NCI-H524 (cell line): Measurements from ENCODE around the gene KLHL22.

Experiments used
- DNase-seq, 2 experiments: peaks; one replicate each; lab custom pipeline; 2025; lab: John Stamatoyannopoulos, UW

Gene KLHL22

GRCh38 chr22:20433191-20433590 lies 62.4 kb downstream of the KLHL22 start:
- DNase-seq: no peak

DNA sequence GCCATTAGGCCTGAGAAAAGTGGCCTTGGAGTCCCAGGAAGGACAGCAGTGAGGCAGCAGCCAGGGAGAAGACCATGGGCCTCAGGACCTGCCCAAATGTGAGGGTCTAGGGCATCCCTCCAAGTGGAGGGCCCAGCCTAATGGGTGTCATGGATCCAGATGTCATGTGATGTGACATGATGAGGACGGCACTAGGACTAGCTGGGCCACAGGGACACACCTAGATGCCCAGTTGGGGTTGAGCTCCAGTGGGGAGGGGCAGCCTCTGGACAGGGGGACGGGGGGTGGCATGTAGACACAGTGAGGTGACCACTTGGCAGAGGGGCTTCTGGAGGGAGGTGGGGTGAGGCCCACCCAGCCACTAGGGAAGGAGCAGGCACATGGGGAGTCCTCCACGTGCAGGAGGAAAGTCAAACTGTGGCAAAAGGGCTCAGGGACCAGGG lies 63.3 kb downstream of the KLHL22 start:
- DNase-seq: no peak

DNA sequence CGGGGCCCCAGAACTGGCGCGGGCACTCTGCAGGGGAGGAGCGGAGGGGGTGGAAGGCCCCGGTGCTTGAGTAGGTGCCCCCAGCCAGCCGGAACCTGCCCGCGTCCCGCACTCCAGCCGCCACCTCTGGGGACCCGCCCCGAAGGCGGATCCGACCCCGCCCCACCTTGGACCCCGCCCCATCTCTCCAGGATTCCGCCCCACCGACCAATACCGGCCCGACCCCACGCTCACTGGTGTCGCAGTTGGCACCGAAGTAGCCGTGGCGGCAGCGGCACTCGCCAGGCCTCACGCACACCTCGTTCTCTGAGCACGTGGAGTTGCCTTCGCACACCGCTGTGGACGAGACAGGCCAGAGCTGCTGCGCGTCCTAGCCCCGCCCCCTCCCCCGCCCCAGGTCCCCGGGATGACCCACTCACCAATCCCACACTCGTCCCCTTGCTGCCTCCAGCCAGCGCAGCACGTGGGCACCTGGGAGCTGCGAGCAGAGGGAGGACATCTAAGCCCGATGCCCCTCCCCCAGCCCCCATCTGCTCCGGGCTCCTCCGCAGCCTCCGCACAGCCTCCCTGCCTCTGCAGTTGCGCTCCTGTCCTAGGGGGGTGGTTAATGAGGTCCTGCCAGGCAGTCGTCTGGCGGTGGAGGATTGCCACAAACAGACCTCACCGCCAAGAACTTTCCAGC lies 63.9 kb downstream of the KLHL22 start:
- DNase-seq: no peak

DNA sequence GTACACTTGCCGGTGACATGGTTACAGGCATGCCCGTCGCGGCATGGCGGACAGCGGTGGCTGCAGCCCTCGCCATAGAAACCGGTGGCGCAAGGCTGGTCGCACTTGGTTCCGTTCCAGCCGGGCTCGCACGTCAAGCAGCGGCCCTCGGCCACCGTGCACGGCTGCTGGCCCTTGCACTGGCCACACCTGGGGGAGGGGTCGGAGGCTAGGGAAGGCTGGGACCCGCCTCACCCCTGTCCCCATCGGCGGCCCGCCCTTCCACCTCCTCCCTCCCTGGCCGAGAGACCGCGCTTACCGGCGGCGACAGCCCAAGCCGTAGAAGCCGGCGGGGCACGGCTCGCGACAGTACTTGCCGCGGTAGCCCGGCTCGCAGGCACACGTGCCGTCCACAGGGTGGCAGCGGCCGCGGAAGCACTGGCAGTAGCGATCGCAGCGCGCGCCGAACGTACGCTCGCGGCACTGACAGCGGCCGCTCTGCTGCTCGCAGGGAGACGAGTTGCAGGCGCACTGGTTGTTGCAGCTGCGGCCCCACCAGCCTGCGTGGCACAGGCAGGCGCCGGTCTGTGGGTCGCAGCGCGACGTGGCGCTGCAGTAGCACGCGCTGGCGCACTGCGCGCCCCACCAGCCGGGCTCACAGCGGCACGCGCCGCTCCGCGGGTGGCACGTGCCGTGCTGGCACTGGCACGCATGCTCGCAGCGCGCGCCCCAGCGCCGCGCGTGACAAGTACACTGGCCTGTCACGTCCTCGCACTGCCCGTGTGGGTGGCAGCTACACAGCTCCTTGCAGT lies 64.7 kb downstream of the KLHL22 start:
- no peak for DNase-seq

- DNase-seq: no peak
Observed at GRCh38 chr22:20430101-20430719, 65.4 kb downstream of the KLHL22 start.

DNA sequence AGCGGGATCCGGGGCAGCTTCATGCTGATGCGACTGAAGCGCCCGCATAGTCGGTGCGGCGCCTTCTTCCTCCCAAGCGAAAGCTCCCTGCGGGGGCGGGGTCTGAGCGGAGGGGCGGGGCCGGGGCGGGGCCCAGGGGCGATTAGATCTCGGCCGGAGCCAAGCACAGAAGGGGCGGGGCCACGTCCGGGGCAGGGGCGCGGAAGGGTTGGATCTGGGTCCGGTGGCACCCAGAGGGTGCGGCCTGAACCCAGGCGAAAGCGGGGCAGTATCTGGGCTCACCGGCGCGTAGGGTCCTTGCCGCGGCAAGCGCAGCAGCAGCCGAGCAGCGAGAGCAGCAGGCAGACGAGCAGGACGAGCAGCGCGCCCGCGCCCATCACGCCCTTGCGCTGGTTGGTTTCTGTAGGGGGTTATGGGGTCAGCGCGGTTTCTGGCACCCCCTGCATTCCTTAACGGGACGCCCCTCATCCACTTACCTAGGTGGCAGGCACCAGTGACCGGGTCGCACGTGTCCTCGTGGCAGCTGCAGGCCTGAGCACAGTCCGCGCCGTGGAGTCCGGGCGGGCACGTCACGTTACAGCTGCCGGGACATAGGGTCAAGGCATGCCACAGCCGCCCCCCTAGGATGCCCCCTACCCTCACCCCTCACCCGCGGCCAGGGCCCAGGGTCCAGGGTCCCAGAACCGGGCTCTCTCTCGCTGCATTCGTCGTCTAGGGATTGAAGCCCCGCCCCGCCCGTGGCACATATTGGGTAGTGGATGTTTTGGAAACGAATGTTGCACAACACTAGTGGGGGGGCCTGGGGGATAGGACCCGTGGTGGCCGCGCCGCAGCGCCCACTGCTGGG lies 66.1 kb downstream of the KLHL22 start:
- DNase-seq: no peak

DNA sequence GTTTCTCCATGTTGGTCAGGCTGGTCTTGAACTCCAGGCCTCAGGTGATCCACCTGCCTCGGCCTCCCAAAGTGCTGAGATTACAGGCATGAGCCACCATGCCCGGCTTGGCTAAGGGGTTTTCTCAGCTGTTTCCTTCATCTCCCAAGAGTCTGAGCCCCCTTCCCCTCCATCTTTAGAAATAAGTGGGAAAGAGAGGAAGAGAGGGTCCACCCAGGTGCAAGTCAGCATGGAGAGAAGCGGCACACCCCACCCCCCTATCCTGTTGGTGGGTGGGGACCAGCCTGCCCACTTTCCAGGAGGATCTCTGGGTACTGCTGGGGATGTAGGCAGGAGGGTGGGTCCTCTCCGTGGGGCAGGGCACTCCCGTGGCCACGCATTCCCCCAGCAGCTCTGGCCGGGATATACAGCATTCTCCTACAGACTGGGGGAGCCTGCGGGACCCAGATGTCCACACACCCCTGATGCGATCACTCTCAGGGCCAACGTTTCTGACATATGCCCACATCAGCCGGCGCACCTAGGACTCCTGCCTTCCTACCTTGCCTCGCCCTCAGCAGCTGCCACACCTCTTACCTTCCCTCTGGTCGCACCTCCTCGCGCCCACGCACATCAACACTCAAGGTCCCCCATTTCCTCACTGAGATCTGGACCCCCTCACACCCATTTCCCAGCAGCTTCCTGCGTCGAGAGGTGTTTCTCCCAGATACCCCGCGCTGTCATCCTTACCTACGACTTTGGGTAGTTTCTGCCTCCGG lies 66.9 kb downstream of the KLHL22 start:
- DNase-seq: no peak

GRCh38 chr22:20427945-20428417 lies 67.6 kb downstream of the KLHL22 start:
- no peak for DNase-seq

DNA sequence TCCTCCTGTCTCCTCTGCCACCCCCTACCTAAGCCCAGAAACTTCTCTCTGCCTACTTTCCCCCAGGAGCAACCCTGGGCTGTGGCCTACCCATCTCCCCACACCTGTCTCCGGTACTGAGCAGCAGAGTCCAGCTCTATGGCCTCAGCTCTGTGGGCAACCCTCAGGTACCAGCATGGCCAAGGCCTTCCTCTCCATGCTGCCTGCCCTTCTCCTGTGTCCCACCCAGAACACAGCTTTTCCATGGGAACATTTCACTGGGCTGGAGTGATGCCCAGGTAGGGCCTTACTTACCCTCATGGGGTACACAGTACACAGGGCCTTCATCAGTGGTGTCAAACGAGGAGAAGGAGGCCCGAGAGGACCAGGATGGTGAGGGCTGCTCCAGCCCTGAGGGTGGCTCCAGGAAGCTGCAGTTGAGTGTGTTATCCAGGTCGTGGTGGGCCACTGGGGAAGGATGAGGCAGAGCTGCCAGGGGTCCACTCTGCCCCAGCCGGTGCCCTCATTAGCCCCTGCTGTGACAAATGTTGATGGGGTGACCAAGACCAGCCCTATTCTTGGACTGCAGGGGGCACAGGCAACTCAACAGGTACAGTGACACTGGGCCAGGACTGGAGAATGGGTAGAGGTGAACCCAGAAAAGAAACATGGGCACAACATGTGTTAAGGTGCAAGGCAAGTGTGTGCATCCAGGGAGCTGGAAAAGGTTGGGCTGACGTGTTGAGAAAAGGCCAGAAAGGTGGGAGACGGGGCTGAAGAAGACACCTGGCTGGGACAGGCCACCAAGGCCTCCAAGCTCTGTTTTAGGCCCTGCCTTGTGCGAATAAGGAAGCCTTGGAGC lies 68.3 kb downstream of the KLHL22 start:
- DNase-seq: no peak

- DNase-seq: no peak
Observed at GRCh38 chr22:20426259-20426615, 69.4 kb downstream of the KLHL22 start.

GRCh38 chr22:20425566-20426258 lies 69.9 kb downstream of the KLHL22 start:
- no peak for DNase-seq

- DNase-seq: no peak
Observed at GRCh38 chr22:20424932-20425565, 70.5 kb downstream of the KLHL22 start.

- no peak for DNase-seq
Observed at GRCh38 chr22:20424568-20424931, 71.0 kb downstream of the KLHL22 start.

DNA sequence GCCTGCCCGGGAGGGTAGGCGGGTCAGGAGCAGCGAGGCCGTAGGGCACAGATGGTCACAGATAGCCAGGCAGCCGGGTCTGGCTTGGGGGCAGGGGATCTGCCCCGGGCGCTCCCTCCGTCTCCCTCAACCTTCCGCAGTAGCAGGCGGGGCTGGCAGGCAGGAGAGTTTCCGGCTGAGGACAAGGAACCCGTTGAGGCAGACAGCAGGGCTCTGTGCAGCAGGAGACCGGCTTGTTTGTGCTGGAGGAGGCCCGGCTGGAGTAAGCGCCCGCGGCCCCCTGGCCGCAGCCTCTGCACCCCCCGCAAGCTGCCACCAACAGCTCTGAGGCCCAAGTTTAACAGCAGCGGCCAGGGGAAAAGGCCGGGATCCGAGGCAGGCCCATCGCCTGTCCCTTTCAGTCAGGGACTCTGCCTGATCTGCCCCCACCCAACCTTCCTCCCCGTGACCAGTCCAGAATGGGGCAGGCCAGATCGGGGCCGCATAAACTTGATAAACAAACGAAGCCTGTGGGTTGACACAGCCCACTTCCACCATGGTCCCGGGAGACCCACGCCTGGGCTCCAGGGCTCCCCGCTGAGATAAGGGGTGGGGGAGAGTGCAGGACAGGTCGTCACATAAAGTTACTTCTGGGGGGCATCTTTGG lies 71.6 kb downstream of the KLHL22 start:
- DNase-seq: no peak

DNA sequence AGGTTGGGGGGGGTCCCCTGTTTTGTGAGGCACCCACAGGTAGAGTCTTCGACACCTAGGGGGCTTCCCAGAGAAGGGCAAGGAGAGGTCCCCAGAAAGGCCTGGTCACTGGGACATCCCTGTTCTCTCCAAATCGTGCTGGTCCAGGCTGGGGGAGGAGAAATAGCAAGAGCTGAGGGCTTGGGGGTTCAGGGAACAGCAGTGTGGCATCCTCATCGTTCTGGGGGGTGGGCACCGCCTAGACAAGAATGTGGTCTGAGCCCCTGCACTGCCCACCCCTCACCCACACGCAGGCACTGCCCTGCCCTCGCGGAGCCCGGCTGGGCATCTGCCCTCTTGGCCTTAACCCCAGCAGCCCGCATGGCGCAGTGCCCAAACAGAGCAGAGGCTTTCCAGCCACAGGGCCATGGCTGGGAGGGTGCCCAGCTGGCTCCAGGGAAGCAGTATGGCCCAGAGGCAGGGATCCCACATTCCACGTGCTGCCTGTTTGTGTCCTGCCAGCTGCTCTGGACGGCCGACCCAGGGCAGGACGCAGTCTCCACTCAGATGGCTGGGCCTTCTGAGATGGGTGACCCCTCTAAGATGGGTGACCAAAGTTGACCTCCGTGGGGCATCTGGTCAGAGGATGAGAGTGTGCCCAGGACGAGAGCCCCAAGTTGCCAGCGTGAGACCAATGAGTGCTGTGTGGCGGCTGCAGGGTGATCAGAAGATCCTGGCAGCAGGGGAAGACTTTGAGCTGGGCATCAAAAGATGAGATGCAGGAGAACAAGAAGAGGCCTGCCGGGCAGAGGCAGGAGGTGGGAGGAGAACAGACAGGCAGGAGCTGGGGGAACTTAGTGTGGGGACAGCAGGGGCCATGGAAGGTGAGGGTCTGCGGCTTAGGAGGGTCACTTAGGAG lies 72.3 kb downstream of the KLHL22 start:
- no peak for DNase-seq

DNA sequence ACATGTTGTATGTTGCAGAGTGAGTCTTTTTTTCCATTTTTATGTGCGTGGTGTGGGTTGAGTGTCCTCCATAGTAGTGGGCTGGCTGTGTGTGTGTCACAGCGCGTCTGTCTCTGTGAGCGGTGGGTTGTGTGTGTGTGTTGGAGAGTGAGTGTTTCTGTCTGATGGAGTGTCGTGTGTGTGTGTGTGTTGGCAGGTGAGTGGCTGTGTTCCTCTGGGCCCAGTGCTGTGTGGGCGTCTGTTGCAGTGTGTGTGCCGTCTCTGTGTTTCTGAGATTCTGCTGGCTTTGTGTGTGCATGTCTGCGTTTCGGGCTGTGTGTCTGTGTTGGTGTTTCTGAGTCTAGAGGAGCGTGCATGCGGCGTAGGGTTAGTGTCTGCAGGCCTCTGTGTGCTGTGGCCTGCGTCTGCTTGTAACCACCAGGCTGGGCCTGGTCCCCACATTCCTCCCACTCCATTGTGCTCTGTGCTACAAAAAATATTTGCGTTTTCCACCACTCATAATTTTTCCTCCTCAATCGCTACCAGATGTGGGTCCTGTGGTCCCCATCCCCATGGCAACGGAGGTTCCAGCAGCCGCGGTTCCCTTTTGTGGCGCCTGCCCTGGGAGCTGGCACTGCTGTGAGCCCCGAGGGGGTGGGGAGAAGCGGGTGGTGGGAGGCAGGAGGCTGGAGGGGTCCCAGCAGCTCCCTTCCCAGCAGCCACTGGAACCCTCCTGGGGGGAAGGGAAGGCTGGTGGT lies 73.2 kb downstream of the KLHL22 start:
- no peak for DNase-seq

DNA sequence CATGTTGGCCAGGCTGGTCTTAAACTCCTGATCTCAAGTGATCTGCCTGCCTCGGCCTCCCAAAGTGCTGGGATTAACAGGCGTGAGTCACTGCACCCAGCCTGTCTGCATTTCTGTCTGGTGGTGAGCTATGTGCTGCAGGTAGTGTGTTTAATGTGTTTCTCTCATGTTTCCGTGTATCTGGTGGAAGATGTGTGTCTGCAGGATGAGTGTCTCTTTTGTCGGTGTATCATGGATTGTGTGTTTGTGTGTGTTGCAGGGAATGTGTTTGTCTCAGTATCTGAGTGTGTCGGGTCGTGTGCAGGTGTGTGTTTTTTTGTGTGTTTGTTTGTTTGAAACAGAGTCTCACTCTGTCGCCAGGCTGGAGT lies 74.1 kb downstream of the KLHL22 start:
- DNase-seq: no peak
